T-helper 17 cell (primary cell): ENCODE results near the gene ACOXL. TPM values are rescaled to one million over a fixed set of nuclear protein-coding genes. Genes with fewer than 3 reads are reported as not detected.

Source experiments
- ATAC-seq: fragments of 150-1000 bp; cut with Tn5 transposase; 2 replicates; pipeline ENCODE4 v1.10.0; 2021; ENCODE audit warnings: mild to moderate bottlenecking, moderate library complexity
- DNase-seq, 3 donors: peaks; one replicate each; pipeline versions ENCODE4 v3.0.0 to v3.0.0-alpha.2; 2020 to 2021
- H3K9me3 ChIP-seq: one replicate; pipeline ENCODE4 v1.7.0; 2013; ENCODE audit warnings: low read length, mild to moderate bottlenecking; ENCODE audit not compliant: control insufficient read depth, poor library complexity, severe bottlenecking
- H3K27ac Mint-ChIP-seq: one replicate; pipeline ENCODE4 v1.8.0; 2022; ENCODE audit warnings: mild to moderate bottlenecking, moderate library complexity, mixed read lengths
- H3K27me3 Mint-ChIP-seq: one replicate; pipeline ENCODE4 v1.8.0; 2022; ENCODE audit warnings: mixed read lengths
- H3K36me3 Mint-ChIP-seq: one replicate; pipeline ENCODE4 v1.8.0; 2022; ENCODE audit warnings: low read depth, mixed read lengths
- H3K4me1 Mint-ChIP-seq: one replicate; pipeline ENCODE4 v1.8.0; 2022; ENCODE audit warnings: mild to moderate bottlenecking, mixed read lengths
- H3K4me3 Mint-ChIP-seq: one replicate; pipeline ENCODE4 v1.8.0; 2022; ENCODE audit warnings: mild to moderate bottlenecking, moderate library complexity, mixed read lengths
- total RNA-seq, 4 donors: library from RNA in 2 of 4; stranded (reverse) in 2 of 4; gene quantifications; one replicate each; pipeline ENCODE4 v1.2.3 and lab custom pipeline; 2022 to 2026

ACOXL gene
- total RNA-seq, 2 donors from 2014 or later, result not detected

GRCh38 chr2:110777531-110778311 is 45.3 kb downstream of the ACOXL start:
- peaks cover 59% of the 10 kb centered on the region for H3K27me3 Mint-ChIP-seq
- no peak for ATAC-seq

GRCh38 chr2:110780461-110780860 is 48.1 kb downstream of the ACOXL start:
- no peaks in the 10 kb centered on the region for H3K36me3 Mint-ChIP-seq
- DNase-seq (no peak), ATAC-seq (no peak)
- H3K27ac Mint-ChIP-seq, result no peak overlapping the region
- no peaks in the 10 kb centered on the region for H3K4me1 Mint-ChIP-seq
- peaks cover 57% of the 10 kb centered on the region for H3K27me3 Mint-ChIP-seq
- no peak overlapping the region for H3K4me3 Mint-ChIP-seq
- H3K9me3 ChIP-seq, result no peaks in the 10 kb centered on the region

More at GRCh38 chr2:110777531-110778311, 45.3 kb downstream of the ACOXL start:
- Mint-ChIP-seq H3K27ac (no peak overlapping the region), H3K4me3 (no peak overlapping the region), H3K36me3 (no peaks in the 10 kb centered on the region), H3K4me1 (no peaks in the 10 kb centered on the region)
- DNase-seq, result no peak
- H3K9me3 ChIP-seq, result no peaks in the 10 kb centered on the region

- H3K9me3 ChIP-seq, result no peaks in the 10 kb centered on the region
- Mint-ChIP-seq H3K27ac (no peak overlapping the region), H3K4me1 (no peaks in the 10 kb centered on the region), H3K36me3 (no peaks in the 10 kb centered on the region), H3K27me3 (peaks cover 51% of the 10 kb centered on the region), H3K4me3 (no peak overlapping the region)
- DNase-seq (no peak), ATAC-seq (no peak)
These were observed 51.0 kb downstream of the ACOXL start for GRCh38 chr2:110783196-110783873.

- H3K4me3 Mint-ChIP-seq, result no peak overlapping the region
- peaks cover 47% of the 10 kb centered on the region for H3K27me3 Mint-ChIP-seq
- H3K27ac Mint-ChIP-seq, result no peak overlapping the region
- no peaks in the 10 kb centered on the region for H3K36me3 Mint-ChIP-seq
- H3K9me3 ChIP-seq, result no peaks in the 10 kb centered on the region
- no peak for DNase-seq
- no peak for ATAC-seq
- H3K4me1 Mint-ChIP-seq, result no peaks in the 10 kb centered on the region
These were observed 51.8 kb downstream of the ACOXL start for GRCh38 chr2:110784047-110784631.

GRCh38 chr2:110785439-110785838 is 53.1 kb downstream of the ACOXL start:
- H3K36me3 Mint-ChIP-seq, result no peaks in the 10 kb centered on the region
- H3K27me3 Mint-ChIP-seq, result peaks cover 42% of the 10 kb centered on the region
- H3K4me1 Mint-ChIP-seq, result no peaks in the 10 kb centered on the region
- DNase-seq (no peak), ATAC-seq (no peak)
- H3K27ac Mint-ChIP-seq, result no peak overlapping the region
- no peaks in the 10 kb centered on the region for H3K9me3 ChIP-seq
- no peak overlapping the region for H3K4me3 Mint-ChIP-seq

GRCh38 chr2:110788976-110789375 is 56.6 kb downstream of the ACOXL start:
- Mint-ChIP-seq H3K4me3 (no peak overlapping the region), H3K27ac (no peak overlapping the region), H3K4me1 (peaks cover 10% of the 10 kb centered on the region), H3K36me3 (no peaks in the 10 kb centered on the region), H3K27me3 (peaks cover 40% of the 10 kb centered on the region)
- DNase-seq, result no peak
- no peak for ATAC-seq
- H3K9me3 ChIP-seq, result no peaks in the 10 kb centered on the region

- no peak for DNase-seq
- no peaks in the 10 kb centered on the region for H3K9me3 ChIP-seq
- peaks cover 44% of the 10 kb centered on the region for H3K27me3 Mint-ChIP-seq
- no peak overlapping the region for H3K4me3 Mint-ChIP-seq
- no peak for ATAC-seq
- H3K4me1 Mint-ChIP-seq, result peaks cover 10% of the 10 kb centered on the region
- no peaks in the 10 kb centered on the region for H3K36me3 Mint-ChIP-seq
- H3K27ac Mint-ChIP-seq, result no peak overlapping the region
These were observed 57.3 kb downstream of the ACOXL start for GRCh38 chr2:110789706-110790105.

GRCh38 chr2:110790907-110791306 is 58.5 kb downstream of the ACOXL start:
- ATAC-seq, result no peak

GRCh38 chr2:110791435-110791834 is 59.1 kb downstream of the ACOXL start:
- no peaks in the 10 kb centered on the region for H3K9me3 ChIP-seq
- no peak overlapping the region for H3K4me3 Mint-ChIP-seq
- DNase-seq, result no peak
- no peak overlapping the region for H3K27ac Mint-ChIP-seq
- peaks cover 10% of the 10 kb centered on the region for H3K4me1 Mint-ChIP-seq
- ATAC-seq, result no peak
- H3K36me3 Mint-ChIP-seq, result no peaks in the 10 kb centered on the region
- peaks cover 58% of the 10 kb centered on the region for H3K27me3 Mint-ChIP-seq

More at GRCh38 chr2:110790907-110791306, 58.5 kb downstream of the ACOXL start:
- Mint-ChIP-seq H3K36me3 (no peaks in the 10 kb centered on the region), H3K27me3 (peaks cover 54% of the 10 kb centered on the region), H3K4me1 (peaks cover 10% of the 10 kb centered on the region), H3K4me3 (no peak overlapping the region), H3K27ac (no peak overlapping the region)
- DNase-seq, result no peak
- H3K9me3 ChIP-seq, result no peaks in the 10 kb centered on the region

GRCh38 chr2:110793034-110793433 is 60.7 kb downstream of the ACOXL start:
- Mint-ChIP-seq H3K4me3 (no peak overlapping the region), H3K27me3 (peaks cover 54% of the 10 kb centered on the region), H3K27ac (no peak overlapping the region), H3K4me1 (peaks cover 10% of the 10 kb centered on the region), H3K36me3 (no peaks in the 10 kb centered on the region)
- H3K9me3 ChIP-seq, result no peaks in the 10 kb centered on the region
- DNase-seq (no peak), ATAC-seq (no peak)

GRCh38 chr2:110794390-110794789 is 62.0 kb downstream of the ACOXL start:
- H3K4me1 Mint-ChIP-seq, result peaks cover 10% of the 10 kb centered on the region
- H3K27ac Mint-ChIP-seq, result no peak overlapping the region
- no peaks in the 10 kb centered on the region for H3K9me3 ChIP-seq
- H3K27me3 Mint-ChIP-seq, result peaks cover 67% of the 10 kb centered on the region
- no peaks in the 10 kb centered on the region for H3K36me3 Mint-ChIP-seq
- DNase-seq (no peak), ATAC-seq (no peak)
- H3K4me3 Mint-ChIP-seq, result no peak overlapping the region

GRCh38 chr2:110794951-110795350 is 62.6 kb downstream of the ACOXL start:
- peaks cover 10% of the 10 kb centered on the region for H3K4me1 Mint-ChIP-seq
- H3K4me3 Mint-ChIP-seq, result no peak overlapping the region
- H3K27ac Mint-ChIP-seq, result no peak overlapping the region
- H3K36me3 Mint-ChIP-seq, result no peaks in the 10 kb centered on the region
- no peaks in the 10 kb centered on the region for H3K9me3 ChIP-seq
- H3K27me3 Mint-ChIP-seq, result peaks cover 71% of the 10 kb centered on the region
- DNase-seq (no peak), ATAC-seq (no peak)

GRCh38 chr2:110796716-110797301 is 64.4 kb downstream of the ACOXL start:
- H3K27me3 Mint-ChIP-seq, result peaks cover 66% of the 10 kb centered on the region
- H3K4me3 Mint-ChIP-seq, result no peak overlapping the region
- no peaks in the 10 kb centered on the region for H3K9me3 ChIP-seq
- ATAC-seq (no peak), DNase-seq (no peak)
- peaks cover 6% of the 10 kb centered on the region for H3K4me1 Mint-ChIP-seq
- H3K27ac Mint-ChIP-seq, result peak overlapping the region; percentile 39
- H3K36me3 Mint-ChIP-seq, result no peaks in the 10 kb centered on the region
